NCI-H2171 (cell line): ENCODE data around the gene KLRF1.
"Not testable (repeated sequence)": the region's sequence is repeated elsewhere in the genome, so short reads cannot be mapped to it uniquely, and the experiment has no call there.

Experiments used
- DNase-seq: peaks from one replicate; lab custom pipeline; 2025; lab: John Stamatoyannopoulos, UW

KLRF1 gene

GRCh38 chr12:9869307-9870161 is 42.3 kb downstream of the KLRF1 start, which contains the start of gene CLEC2B:
CLEC2B (minus strand) TSS chr12:9869354.
- DNase-seq = no peak

GRCh38 chr12:9870286-9870866 is 43.1 kb downstream of the KLRF1 start:
- DNase-seq = no peak

GRCh38 chr12:9872162-9872561 is 44.9 kb downstream of the KLRF1 start:
- DNase-seq = no peak

GRCh38 chr12:9872742-9873141 is 45.5 kb downstream of the KLRF1 start:
- no peak for DNase-seq

- DNase-seq = not testable (repeated sequence)
These were observed 48.8 kb downstream of the KLRF1 start for GRCh38 chr12:9876120-9876519.

- no peak for DNase-seq
These were observed 53.3 kb downstream of the KLRF1 start for GRCh38 chr12:9880532-9881078.

GRCh38 chr12:9881246-9881645 is 54.0 kb downstream of the KLRF1 start, which contains the start of gene KLRF2:
KLRF2 (plus strand) TSS chr12:9881489; CDS start chr12:9881596, 107 bp downstream.
- DNase-seq = no peak

- no peak for DNase-seq
These were observed 54.7 kb downstream of the KLRF1 start for GRCh38 chr12:9881988-9882387.

GRCh38 chr12:9883175-9883574 is 55.9 kb downstream of the KLRF1 start:
- no peak for DNase-seq

- DNase-seq = no peak
These were observed 61.5 kb downstream of the KLRF1 start for GRCh38 chr12:9888665-9889273.
